Midbrain (tissue), 1 donor: ENCODE measurements around the gene BPIFB4.

Source experiments
- DNase-seq: peaks from one replicate; lab custom pipeline; 2025; lab: John Stamatoyannopoulos, UW

The BPIFB4 gene

DNA sequence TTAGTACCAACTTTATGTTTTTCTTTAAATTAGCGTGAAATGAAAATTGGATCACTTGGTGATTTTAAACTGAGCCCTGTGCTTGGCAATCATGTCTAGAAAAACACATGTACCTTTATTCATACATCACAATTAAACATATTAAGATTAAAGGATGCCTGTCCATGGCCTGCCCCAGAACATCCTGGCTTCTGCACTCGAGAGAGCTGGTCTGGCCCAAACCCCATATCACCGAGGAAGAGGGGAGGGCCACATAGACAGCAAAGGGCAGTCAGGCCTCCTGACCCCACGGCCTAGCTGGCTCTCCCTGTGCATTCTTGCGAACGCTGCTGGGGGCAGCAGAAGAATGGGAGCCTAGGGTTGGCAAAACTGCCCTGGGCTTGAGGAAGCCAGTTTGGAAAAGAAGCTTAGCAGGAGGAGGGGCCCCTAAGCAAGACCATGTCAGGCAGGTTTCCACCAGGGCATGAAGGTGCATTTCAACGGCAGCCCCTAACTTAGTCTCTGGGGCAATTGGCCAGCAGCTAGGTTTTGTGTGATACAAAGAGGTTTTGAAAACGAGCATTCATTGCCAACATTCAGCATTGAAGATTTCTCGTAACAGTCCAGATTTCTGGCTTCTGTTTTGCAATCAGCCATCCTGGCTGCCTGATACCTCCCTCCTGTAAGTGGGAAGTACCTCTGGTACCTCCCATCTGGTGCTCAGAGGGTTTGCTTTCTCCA, 17.2 kb upstream of the BPIFB4 start:
- DNase-seq = no peak

- no peak for DNase-seq
Observed at GRCh38 chr20:33062825-33063149, 16.7 kb upstream of the BPIFB4 start.

- no peak for DNase-seq
Observed at GRCh38 chr20:33063271-33063670, 16.2 kb upstream of the BPIFB4 start.

GRCh38 chr20:33064572-33065287, 14.7 kb upstream of the BPIFB4 start:
- DNase-seq = no peak

DNA sequence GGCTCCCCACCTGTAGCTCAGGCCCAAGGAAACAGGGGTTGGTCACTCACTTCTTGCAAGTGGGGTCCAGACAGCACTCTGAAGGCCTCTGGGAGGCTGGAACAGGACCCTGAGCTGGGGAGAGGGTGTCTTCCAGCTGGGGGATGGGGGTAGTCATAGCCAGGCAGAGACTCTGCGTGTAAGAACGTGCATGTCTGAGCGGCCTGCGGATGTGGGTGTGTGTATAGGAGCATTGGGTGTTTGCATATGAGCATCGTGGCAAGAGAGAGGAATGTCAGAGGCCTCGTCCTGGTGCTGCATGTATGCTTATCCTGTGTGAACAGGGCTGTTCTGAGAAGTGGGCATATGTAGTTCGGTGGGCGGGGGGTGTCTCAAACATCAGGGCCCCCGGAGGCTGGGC, 13.7 kb upstream of the BPIFB4 start:
- no peak for DNase-seq

DNA sequence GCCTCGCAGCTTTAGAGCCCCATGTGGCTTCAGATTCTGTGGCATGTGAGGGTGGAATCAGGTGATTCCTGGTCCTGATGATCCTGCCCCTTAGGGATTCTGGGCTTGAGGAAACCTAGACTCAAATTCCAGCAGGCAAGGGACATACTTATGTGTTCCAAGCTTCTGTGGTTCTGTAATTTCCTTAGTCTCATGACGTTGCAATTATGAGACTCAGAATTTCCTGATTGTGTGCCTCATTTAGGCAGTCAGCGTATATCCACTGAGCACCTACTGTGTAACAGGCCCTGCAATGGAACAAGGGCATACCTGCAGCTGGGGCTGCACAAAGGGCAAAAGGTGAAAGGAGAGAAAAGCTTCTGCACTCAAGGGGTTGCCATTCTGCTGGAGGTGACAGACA, 11.6 kb upstream of the BPIFB4 start:
- DNase-seq = no peak

- no peak for DNase-seq
Observed at GRCh38 chr20:33068251-33068939, 11.0 kb upstream of the BPIFB4 start.

GRCh38 chr20:33069673-33070072, 9.8 kb upstream of the BPIFB4 start:
- no peak for DNase-seq

- no peak for DNase-seq
Observed at GRCh38 chr20:33070111-33071053, 9.1 kb upstream of the BPIFB4 start.

DNA sequence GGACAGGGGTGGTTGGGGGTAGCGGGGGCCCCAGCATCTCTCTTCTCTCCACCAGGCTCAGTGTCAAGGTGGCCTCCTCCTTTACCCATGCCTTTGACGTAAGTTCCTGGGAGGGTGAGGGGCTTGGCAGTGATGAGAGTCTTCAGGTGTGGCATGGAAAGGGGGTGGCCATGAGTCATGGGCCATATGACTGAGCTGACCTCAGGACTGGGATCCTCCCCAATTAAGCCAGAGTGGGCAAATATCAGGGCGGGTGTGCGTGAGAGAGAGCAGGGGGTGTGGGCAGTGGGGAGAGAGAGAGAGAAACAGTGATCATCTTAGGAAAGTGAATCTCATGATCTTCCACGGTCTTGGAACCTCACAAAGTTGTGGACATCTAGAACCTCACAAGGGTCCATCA, 8.2 kb upstream of the BPIFB4 start:
- no peak for DNase-seq

DNA sequence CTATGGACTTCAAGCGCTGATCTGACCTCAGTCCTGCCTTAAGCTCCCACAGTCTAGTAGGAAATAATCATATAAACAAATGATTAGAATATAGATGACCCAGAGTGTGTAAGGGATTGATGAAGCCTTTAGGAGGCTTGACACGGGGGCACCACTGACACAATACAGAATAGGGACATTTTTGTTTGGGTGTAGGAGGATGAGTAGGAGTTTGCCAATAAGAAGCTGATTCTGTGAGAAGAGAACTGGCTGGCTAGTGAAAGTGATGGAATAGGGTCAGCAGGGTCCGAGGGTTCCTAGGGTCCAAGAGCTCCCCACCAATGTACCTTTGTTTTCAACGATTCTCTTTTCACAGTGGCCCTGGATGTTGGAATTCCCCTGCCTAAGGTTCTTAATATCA, 7.1 kb upstream of the BPIFB4 start:
- DNase-seq = no peak

DNA sequence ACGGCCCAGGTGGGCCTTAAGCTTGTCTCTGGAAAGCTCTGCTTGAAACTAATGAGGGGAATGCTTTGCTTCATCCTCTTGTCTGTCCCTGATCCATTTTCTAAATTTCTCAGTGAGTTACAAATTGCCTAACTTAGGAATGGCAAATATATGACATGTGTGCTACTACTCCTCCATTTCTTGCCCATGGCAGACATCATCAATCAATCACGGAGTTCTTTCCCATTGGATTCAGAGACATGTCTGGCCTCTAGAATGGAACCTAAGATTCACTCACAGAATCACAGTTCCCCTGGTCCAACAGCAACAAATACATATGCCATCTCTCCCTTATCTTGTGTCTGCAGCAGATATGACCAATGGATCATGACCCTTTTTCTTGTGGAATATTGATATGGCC, 6.6 kb upstream of the BPIFB4 start:
- no peak for DNase-seq

GRCh38 chr20:33074675-33075074, 4.8 kb upstream of the BPIFB4 start:
- no peak for DNase-seq

DNA sequence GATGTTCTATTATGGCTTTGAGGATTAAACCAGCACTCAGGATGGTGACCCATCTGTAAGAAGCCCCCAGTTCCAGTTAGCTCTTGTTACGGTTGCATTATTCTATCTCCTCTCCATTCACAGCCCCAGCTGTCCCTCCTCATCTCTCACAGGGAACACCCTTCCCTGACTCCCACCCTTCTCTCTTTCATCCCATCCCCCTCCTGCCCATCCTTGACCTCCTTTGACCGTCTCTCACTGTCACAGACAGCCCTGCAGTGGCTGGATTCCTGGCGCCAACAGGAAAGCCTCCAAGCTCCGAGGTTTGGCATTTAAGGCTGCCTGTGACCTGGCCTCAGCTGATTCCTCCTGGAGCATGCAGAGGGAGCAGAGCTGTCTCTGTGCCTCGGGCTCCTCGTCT, 4.2 kb upstream of the BPIFB4 start:
- no peak for DNase-seq

- DNase-seq = peak; percentile 5
Observed at GRCh38 chr20:33076662-33077372, 2.6 kb upstream of the BPIFB4 start.

DNA sequence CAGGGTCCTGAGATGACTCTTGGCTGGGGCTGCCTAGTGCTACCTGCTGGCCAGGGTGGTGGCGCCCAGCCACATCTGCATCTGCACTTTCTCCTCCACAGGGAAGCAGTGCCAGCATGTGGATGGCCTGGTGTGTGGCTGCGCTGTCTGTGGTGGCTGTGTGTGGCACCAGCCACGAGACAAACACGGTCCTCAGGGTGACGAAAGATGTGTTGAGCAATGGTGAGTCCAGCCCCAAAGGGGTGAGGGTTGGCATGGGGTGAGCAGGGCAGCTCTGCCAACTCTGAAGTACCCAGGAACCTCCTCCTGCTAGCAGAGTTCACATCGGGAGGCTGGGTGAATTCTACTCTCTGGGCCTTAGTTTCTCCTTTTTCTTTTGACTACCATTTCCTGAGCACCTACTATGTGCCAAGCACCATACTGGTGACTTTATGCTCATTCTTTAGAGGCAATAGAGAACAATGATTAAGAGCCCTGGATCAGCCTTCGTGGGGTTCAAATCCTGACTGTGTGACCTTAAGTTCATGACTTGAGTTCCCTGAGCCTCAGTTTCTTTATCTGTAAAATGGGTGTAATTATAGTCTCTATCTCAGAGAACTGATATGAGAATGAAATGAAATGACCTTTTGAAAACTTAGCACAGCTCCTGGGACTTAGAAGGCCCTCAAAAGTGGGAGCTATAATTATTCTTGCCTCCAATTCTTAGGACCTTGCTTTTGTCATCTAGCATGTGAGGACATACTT, 2.1 kb downstream of the BPIFB4 start:
- DNase-seq = no peak

GRCh38 chr20:33082546-33082945, 3.1 kb downstream of the BPIFB4 start:
- no peak for DNase-seq

- DNase-seq = no peak
Observed at GRCh38 chr20:33083544-33084340, 4.3 kb downstream of the BPIFB4 start.

GRCh38 chr20:33084722-33085121, 5.3 kb downstream of the BPIFB4 start:
- DNase-seq = no peak
